SK-N-SH treated with all-trans-retinoic acid at 6 μM for 48 hours (cell line): Measurements from ENCODE around the gene BSN.

Source experiments
- BACH2 ChIP-seq: fragments of 250-450 bp; sonication (Bioruptor Pico); IDR thresholded peaks from 2 replicates; pipeline ENCODE4 v1.9.0; 2021; ENCODE audit warnings: mild to moderate bottlenecking, borderline replicate concordance
- CREB5 ChIP-seq: fragments of 250-450 bp; sonication (Bioruptor Pico); IDR thresholded peaks from 2 replicates; pipeline ENCODE4 v1.5.1; 2020; ENCODE audit warnings: low read depth, mild to moderate bottlenecking, moderate library complexity
- CSDC2 ChIP-seq: fragments of 250-450 bp; sonication (Bioruptor Pico); IDR thresholded peaks from 2 replicates; pipeline ENCODE4 v1.5.0; 2020; ENCODE audit warnings: mild to moderate bottlenecking, moderate library complexity
- RARB ChIP-seq: fragments of 250-450 bp; sonication (Bioruptor Pico); IDR thresholded peaks from 2 replicates; pipeline ENCODE4 v1.8.0; 2021; ENCODE audit warnings: mild to moderate bottlenecking, moderate library complexity
- TF ChIP-seq, protein P1 (sequence below): fragments of 250-450 bp; sonication (Bioruptor Pico); IDR thresholded peaks from 2 replicates; pipeline ENCODE4 v1.8.0; 2020; ENCODE audit warnings: mild to moderate bottlenecking, moderate library complexity, borderline replicate concordance

GRCh38 chr3:49641921-49642707 lies 87.8 kb downstream of the BSN start:
- no peak for TF ChIP-seq RARB
- no peak for TF ChIP-seq BACH2 (CRISPR knock-in tag)
- no peak for TF ChIP-seq CREB5
- TF ChIP-seq, protein P1, sequence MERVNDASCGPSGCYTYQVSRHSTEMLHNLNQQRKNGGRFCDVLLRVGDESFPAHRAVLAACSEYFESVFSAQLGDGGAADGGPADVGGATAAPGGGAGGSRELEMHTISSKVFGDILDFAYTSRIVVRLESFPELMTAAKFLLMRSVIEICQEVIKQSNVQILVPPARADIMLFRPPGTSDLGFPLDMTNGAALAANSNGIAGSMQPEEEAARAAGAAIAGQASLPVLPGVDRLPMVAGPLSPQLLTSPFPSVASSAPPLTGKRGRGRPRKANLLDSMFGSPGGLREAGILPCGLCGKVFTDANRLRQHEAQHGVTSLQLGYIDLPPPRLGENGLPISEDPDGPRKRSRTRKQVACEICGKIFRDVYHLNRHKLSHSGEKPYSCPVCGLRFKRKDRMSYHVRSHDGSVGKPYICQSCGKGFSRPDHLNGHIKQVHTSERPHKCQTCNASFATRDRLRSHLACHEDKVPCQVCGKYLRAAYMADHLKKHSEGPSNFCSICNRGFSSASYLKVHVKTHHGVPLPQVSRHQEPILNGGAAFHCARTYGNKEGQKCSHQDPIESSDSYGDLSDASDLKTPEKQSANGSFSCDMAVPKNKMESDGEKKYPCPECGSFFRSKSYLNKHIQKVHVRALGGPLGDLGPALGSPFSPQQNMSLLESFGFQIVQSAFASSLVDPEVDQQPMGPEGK (CRISPR knock-in tag): no peak
- no peak for TF ChIP-seq CSDC2 (CRISPR knock-in tag)
